ENCODE measurements around the gene ZNF555.
"Not testable (repeated sequence)": the region's sequence is repeated elsewhere in the genome, so short reads cannot be mapped to it uniquely, and the experiment has no call there.

Gene ZNF555

DNA sequence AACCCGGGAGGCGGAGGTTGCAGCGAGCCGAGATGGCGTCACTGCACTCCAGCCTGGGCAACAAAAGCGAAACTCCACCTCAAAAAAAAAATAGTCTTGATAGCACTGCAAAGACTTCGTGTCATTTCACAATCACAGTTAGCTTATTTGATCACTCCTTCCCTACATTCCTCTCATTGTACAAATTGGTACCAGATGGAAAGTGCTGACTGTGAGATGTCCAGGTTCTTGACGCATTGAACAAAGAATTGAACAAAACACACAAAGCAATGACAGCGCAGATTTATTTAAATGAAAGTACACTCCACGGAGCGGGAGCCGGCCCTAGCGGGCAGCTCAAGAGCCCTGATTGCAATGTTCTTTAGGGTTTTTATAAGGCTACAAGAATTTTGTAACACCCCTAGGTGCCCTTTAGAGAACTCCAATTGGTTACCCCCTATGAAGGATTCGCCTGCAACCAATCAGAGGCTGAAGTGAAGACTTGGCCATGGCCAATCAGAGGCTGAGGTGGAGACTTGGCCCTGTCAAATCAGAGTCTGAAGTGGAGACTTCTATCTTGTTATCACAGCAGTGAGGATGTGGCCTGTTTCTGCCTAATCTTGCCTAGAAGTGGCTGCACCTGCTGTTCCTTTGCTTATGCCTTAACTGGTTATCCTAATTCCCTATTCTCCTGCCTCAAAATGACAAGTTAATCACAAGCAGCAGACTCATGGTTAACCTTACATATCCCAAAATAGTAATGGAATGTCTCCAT is 42.6 kb downstream of the ZNF555 start:
- TF ChIP-seq, protein P1, sequence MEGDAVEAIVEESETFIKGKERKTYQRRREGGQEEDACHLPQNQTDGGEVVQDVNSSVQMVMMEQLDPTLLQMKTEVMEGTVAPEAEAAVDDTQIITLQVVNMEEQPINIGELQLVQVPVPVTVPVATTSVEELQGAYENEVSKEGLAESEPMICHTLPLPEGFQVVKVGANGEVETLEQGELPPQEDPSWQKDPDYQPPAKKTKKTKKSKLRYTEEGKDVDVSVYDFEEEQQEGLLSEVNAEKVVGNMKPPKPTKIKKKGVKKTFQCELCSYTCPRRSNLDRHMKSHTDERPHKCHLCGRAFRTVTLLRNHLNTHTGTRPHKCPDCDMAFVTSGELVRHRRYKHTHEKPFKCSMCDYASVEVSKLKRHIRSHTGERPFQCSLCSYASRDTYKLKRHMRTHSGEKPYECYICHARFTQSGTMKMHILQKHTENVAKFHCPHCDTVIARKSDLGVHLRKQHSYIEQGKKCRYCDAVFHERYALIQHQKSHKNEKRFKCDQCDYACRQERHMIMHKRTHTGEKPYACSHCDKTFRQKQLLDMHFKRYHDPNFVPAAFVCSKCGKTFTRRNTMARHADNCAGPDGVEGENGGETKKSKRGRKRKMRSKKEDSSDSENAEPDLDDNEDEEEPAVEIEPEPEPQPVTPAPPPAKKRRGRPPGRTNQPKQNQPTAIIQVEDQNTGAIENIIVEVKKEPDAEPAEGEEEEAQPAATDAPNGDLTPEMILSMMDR (conservative IDR thresholded peaks at IDR 0.05; ENCODE audit: low read depth, low read length), result no peak
- no peak for DNase-seq (ENCODE audit: low read depth)
- H3K4me3 ChIP-seq (ENCODE audit: low read length), result no peak overlapping the region

DNA sequence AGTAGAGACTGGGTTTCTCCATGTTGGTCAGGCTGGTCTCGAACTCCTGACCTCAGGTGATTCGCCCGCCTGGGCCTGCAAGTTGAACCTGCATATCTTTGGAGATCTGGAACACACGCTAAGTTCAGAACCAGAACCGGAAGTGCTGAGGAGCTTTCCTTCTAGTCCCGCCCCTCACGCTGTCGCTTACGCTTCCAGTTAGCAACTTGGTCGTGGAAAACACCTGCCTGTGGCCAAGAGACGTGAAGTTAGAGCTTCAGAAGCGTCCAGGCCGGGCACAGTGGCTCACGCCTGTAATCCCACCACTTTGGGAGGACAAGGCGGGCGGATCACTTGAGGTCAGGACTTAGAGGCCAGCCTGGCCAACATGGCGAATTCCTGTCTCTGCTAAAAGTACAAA is 44.5 kb downstream of the ZNF555 start:
- TF ChIP-seq, protein P1 (conservative IDR thresholded peaks at IDR 0.05; ENCODE audit: low read depth, low read length), result no peak
- H3K4me3 ChIP-seq (ENCODE audit: low read length), result no peak overlapping the region
- DNase-seq (ENCODE audit: low read depth), result no peak

DNA sequence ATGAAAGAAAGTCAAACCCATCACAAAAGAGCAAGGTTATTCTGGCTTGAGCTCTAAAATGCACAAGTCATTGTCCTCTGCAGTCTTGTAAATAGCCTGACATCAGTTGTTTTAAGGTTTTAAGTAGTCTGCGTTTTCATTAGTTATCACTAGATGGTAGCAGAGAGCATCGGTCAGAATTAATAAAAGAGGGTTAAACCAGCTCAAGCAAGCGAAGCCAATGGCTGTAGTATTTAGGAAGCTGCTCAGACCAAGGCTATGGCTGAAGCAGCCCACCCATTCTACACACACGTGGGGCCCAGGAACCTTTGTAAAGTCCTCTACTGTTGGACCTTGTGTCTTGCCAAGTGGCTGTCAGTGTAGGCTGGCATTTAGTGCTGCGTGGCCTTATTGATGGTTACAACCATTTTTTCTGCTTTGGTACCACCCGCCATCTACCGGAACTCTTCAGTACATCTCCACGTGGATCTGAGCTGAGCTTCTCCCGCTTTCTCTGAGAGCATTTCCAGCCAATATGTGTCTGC is 46.2 kb downstream of the ZNF555 start:
- H3K4me3 ChIP-seq (ENCODE audit: low read length), result no peak overlapping the region
- DNase-seq (ENCODE audit: low read depth), result peak; percentile 17
- TF ChIP-seq, protein P1 (conservative IDR thresholded peaks at IDR 0.05; ENCODE audit: low read depth, low read length), result peak; percentile 68

DNA sequence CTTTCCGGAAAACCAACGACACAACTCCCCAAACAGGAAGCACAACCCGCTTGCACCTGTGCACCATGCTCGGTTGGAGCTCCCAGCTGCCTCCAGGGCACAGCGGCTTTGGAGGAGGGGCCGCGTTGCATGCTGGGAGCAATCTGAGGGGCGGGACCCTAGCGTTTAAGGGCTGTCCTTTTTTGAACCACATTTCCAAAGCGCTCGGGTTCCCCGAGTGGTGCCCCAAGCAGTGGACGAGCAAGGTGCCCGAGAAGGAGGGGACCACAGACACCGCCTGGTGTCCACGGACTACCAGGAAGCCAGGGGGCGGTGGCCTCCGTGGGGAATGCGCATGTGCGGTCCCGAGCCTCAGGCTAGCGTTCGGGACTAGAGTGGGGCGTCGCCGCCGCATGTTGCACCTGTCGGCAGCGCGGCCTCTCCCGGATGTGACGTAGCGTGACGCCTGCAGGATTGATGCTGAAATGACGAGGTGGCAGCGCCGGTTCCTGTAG is 47.5 kb downstream of the ZNF555 start:
- no peak for DNase-seq (ENCODE audit: low read depth)
- TF ChIP-seq, protein P1 (conservative IDR thresholded peaks at IDR 0.05; ENCODE audit: low read depth, low read length), result no peak
- no peak overlapping the region for H3K4me3 ChIP-seq (ENCODE audit: low read length)

DNA sequence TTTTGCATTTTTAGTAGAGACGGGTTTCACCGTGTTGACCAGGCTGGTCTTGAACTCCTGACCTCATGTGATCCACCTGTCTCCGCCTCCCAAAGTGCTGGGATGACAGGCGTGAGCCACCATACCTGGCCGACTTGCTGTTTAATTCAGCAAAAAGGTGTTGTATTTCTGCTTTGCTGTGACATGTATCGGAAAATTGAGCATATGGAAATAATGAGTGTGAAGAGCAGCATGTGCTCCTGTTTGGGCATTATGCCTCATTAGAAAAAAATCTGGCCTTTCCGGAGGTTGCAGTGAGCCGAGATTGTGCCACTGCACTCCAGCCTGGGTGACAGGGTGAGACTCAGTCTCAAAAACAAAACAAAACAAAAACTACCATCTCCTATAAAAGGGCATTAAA is 49.3 kb downstream of the ZNF555 start:
- DNase-seq (ENCODE audit: low read depth); H3K4me3 ChIP-seq (ENCODE audit: low read length): not testable (repeated sequence)

DNA sequence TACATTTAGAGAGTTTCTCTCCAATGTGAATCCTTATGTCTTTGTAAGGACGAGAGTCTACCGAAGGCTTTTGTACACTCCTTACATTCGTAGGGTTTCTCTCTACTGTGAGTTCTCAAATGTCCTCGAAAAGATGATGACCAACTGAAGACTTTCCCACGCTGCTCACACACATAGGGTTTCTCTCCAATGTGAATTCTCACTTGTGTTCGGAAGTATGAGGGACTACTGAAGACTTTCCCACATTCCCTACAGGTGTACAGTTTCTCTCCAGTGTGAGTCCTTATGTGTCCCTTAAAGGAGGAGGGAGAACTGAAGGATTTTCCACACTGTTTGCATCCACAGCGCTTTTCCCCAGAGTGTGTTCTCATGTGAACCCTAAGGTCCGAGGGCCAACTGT is 55.4 kb downstream of the ZNF555 start:
- TF ChIP-seq, protein P1 (conservative IDR thresholded peaks at IDR 0.05; ENCODE audit: low read depth, low read length), result no peak
- DNase-seq (ENCODE audit: low read depth), result no peak
- H3K4me3 ChIP-seq (ENCODE audit: low read length), result no peak overlapping the region

DNA sequence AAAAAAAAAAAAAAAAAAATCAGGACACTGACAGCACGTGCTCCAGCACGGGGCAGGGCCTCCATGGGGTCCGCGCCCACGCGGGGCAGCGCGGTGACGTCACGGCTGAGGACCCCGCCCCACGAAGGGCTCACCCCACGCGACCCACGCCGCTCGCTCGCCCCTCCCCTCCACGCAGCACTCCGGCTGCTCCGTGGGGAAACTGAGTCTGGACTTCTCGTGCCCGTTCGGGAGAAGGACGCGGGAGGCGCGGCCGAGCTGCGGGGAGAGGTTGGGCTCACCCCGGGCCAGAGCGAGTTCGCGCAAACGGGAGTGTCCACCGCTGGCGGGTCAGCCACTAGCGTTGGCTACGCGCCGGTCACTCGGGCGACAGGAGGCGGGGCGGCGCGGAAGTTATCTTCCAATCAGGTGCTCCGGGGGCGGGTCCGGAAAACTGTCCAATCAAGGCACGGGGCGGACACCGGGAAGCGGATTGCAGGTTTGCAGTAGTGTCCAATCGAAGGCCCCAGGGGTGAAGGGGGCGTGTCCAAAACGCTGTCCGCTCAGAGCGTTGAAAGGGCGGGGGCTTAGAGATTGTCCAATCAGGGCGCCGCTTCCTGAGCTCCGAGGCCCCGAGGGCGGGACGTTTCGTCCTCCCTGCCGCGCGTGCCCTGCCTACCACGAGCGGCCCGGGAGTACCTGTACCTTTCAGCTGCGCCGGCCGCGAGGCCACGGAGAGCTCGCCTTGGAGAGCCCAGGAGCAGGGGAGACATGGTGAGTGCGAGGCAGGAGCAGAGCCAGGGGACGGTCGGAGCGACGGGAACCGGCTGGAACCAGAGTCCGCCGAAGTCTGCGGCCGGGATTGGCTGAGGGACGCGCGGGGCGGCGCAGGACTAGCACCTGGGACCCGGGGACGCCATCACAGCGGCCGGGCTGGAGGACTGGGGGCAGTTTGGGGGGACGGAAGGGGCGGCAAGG is 59.3 kb downstream of the ZNF555 start, which contains the start of gene ZNF57:
Gene ZNF57 (plus strand): TSS at position 633 of the 957 bp plus-strand sequence. CDS start 118 bp downstream, at position 751.
- H3K4me3 ChIP-seq (ENCODE audit: low read length), result peak within 1 kb of the TSS; percentile 87
- TF ChIP-seq, protein P1 (conservative IDR thresholded peaks at IDR 0.05; ENCODE audit: low read depth, low read length), result no peak
- peak; percentile 98 for DNase-seq (ENCODE audit: low read depth)
